Duodenal mucosa (tissue), 2 donors: ENCODE measurements around the gene CCDC188.

Experiments used
- H3K27ac ChIP-seq: one replicate; pipeline ENCODE4 v1.7.0; 2013; ENCODE audit warnings: low read depth, low read length
- H3K27me3 ChIP-seq, 2 donors: one replicate each; pipeline ENCODE4 v1.7.0; 2013; ENCODE audit warnings: low read length in 2 of 2, control low read depth in 1 of 2; ENCODE audit not compliant: insufficient read depth in 2 of 2, control insufficient read depth in 1 of 2
- H3K36me3 ChIP-seq, 2 donors: one replicate each; pipeline ENCODE4 v1.7.0; 2013; ENCODE audit warnings: low read length in 2 of 2, control low read depth in 1 of 2; ENCODE audit not compliant: insufficient read depth in 2 of 2, control insufficient read depth in 1 of 2
- H3K4me1 ChIP-seq, 2 donors: one replicate each; pipeline ENCODE4 v1.7.0; 2013; ENCODE audit warnings: low read length in 2 of 2, control low read depth in 1 of 2; ENCODE audit not compliant: insufficient read depth in 2 of 2, control insufficient read depth in 1 of 2
- H3K4me3 ChIP-seq, 2 donors: one replicate each; pipeline ENCODE4 v1.7.0; 2013; ENCODE audit warnings: low read length in 2 of 2, low read depth in 1 of 2
- H3K9ac ChIP-seq, 2 donors: one replicate each; pipeline ENCODE4 v1.7.0; 2013; ENCODE audit warnings: low read length in 2 of 2, low read depth in 1 of 2
- H3K9me3 ChIP-seq, 2 donors: one replicate each; pipeline ENCODE4 v1.7.0; 2013; ENCODE audit warnings: low read length in 2 of 2, control low read depth in 1 of 2; ENCODE audit not compliant: control insufficient read depth in 1 of 2

CCDC188 gene

DNA sequence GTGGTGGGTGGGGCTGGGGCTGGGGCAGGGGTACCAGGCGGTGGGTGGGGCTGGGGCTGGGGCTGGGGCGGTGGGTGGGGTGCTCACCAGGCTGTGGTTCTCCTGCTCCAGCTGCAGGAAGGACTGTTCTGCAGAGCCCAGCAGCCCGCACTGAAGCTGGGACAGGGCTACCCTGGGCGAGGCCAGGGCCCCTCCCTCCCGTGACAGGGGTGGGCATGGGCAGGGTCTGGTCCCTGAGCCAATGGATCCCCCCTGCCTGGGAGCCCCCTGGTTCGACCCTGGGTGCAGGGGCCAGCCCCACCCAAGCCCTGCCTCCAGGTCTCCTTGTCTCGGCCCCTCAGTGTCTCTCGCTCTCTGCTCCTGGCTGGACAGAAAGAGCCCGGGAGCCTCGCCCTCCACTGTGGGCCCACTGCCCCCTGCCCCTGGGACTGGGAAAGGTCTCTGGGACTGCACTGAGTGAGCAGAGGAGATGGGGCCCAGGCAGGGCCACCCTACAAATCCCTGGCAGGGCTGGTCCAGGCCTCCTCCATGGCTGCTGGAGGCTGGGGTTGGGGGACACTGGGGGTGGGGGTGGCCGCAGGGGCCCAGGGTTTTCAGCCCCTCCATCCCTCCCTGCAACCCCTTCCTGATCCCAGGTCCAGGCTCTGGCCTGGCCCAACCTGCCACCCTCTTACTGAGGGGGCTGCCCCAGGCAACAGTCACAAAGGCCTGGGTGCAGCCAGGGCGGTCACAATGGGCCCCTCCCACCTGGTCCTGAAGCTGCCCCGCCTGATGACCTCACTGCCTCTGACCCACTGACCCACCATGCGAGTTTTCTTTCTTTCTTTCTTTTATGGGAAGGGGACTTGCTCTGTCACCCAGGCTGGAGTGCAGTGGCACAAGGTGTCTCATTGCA lies at the start of gene CCDC188:
CCDC188 (minus strand) TSS at position 675 of the 895 bp plus-strand sequence; CDS start at position 606, 69 bp downstream.
- H3K27ac ChIP-seq: no peak within 1 kb of the TSS
- H3K36me3 ChIP-seq: no peaks in the 10 kb centered on the region
- H3K4me3 ChIP-seq: no peak within 1 kb of the TSS
- no peaks in the 10 kb centered on the region for H3K9me3 ChIP-seq
- no peak within 1 kb of the TSS for H3K9ac ChIP-seq
- no peaks in the 10 kb centered on the region for H3K27me3 ChIP-seq
- H3K4me1 ChIP-seq: peaks cover 0 to 3% of the 10 kb centered on the region in 2 donors

DNA sequence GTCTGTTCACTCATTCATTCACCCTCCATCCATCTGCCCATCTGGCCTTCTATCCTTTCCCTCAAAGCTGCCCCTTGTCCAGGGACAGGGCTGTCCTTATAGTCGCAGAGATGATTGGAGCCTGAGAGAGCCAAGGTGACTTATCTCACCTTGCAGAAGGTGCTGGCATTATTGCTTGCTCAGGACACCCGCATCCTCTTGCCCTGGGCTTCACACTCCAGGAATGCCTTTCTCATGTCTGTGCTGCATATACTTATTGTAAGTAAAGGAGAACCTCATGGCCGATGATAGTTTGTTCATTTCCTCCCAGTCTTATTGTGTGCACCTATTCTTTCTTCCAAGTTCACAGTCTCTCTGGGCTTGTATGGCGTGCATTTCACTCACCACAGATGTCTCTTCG lies 49.1 kb upstream of the CCDC188 start:
- H3K36me3 ChIP-seq: no peaks in the 10 kb centered on the region
- H3K4me1 ChIP-seq: peaks cover 38 to 42% of the 10 kb centered on the region in 2 donors
- no peaks in the 10 kb centered on the region for H3K27me3 ChIP-seq
- no peak overlapping the region for H3K27ac ChIP-seq
- no peak overlapping the region for H3K4me3 ChIP-seq
- H3K9ac ChIP-seq: no peak overlapping the region
- no peaks in the 10 kb centered on the region for H3K9me3 ChIP-seq

DNA sequence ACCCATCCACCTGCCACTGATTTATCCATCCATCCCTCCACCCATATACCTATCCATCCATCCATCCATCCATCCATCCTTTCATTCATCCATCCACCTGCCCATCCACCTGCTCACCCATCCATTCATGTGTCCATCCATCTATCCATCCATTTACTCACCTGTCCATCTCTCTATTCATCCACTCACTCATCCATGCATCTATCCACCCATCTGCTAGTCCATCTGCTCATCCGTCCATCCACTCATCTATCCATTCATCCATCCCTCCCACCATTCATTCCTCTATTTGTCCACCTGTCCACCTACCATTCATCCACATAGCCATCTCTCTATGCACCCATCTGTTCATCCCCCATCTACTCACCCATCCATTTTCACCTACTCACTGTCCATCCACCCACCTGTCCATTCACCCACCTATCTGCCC lies 48.6 kb upstream of the CCDC188 start:
- Histone ChIP-seq H3K9ac (no peak overlapping the region), H3K4me1 (peaks cover 33 to 37% of the 10 kb centered on the region in 2 donors), H3K36me3 (no peaks in the 10 kb centered on the region), H3K27ac (no peak overlapping the region), H3K4me3 (no peak overlapping the region), H3K27me3 (no peaks in the 10 kb centered on the region), H3K9me3 (no peaks in the 10 kb centered on the region)

DNA sequence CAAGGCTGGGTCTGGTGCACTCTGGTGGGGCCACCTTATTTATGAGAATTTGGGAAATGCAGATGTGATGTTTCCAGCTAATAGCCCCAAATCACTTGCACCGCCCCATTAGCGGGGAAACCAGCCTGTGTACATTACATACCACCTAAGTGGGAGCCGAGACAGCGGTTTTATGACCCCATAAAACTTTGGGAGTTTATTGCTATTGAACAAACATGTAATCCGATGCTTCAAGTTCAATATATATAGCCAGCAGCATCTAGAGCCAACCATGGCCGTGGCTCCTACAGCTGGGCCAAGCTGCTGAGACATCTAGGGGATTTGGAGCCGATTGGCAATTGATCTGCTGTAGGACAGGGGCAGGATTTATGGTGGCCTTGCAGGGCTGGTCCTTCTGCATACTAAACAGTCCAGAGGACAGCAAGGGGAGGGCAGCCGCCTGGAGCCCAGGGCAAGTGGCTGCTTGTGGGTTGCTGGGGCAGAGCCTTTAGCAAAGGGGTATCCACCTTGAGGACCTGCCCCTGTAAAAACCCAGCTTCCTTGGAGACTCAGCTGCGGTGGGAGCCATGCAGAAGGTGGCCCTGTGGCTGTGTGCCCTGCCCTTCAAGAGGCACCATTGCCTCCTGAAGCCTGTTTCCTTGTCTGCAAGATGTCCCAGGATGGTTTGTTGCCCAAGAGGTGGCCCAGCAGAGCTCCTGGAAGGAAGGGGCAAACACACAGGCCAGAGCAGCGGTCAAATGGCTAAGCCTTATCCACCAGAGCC lies 47.9 kb upstream of the CCDC188 start:
- Histone ChIP-seq H3K36me3 (no peaks in the 10 kb centered on the region), H3K27ac (no peak overlapping the region), H3K4me1 (peaks cover 26 to 30% of the 10 kb centered on the region in 2 donors), H3K9ac (no peak overlapping the region), H3K9me3 (no peaks in the 10 kb centered on the region), H3K4me3 (no peak overlapping the region), H3K27me3 (no peaks in the 10 kb centered on the region)

DNA sequence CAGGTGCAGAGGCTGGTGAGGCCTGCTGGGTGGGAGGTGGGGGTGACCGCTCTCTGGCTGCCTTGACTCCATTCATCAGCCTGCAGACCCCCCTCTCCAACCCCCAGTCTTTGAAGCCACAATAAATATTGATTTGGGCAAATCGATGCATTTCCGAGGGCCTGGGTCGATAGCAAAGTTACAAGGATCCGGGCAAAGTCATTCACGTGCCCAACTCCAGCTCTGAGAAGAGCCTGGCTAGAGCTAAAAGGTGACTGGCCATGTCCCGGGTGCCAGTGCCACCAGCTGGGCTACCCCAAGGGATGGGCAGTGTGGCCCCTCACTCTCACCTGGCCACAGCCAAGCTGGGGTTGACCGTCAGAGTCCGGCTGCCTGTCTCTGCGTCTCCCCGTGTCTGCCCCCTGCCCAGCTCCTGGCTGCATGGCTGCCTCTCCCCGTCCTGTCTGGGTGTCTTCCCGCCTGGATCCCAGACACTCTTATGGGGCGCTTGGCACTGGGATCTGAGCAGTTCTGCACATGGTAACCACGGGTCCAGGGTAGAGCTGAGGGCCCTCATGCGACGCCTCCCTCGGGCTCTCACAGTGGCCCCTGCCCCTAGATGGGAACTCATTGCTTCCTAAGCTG lies 46.7 kb upstream of the CCDC188 start:
- Histone ChIP-seq H3K27ac (no peak overlapping the region), H3K9ac (no peak overlapping the region), H3K36me3 (no peaks in the 10 kb centered on the region), H3K4me3 (no peak overlapping the region), H3K4me1 (peaks cover 14 to 20% of the 10 kb centered on the region in 2 donors), H3K9me3 (no peaks in the 10 kb centered on the region), H3K27me3 (no peaks in the 10 kb centered on the region)

DNA sequence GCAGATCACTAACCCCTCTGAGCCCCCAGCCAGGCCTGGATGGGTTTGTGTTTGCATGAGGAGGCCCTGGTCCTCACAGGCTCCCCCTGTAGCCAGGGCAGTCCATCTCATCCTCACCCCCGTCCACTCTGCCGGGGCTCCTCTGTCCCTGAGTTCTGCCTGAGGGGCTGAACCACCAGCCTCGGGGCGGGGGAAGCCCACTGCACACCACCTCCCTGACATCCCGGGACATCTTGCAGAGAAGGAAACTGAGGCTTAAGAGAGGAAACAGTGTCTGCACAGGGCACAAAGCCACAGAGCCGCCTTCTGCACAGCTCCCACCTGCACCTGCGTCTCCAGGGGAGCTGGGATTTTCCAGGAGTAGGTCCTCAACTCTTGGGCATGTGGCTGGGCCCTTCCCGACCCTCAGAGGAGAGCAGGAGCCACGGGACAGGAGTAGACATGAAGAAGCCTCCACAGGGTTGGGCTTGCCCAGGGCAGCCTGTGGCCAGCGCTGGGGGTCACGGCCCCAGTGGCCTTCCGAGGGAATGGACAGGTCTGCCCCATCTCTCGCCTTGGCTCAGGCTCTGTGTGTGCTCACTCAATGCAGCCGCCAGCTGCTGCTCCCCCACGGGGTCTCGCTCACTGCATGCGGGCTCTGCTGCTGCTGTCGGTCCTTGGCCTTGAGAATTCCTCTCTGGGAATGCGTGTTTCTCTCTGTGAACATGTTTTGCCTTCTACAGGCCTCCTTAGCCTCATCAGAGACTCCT lies 45.4 kb upstream of the CCDC188 start:
- H3K9me3 ChIP-seq: no peaks in the 10 kb centered on the region
- H3K27me3 ChIP-seq: no peaks in the 10 kb centered on the region
- no peak overlapping the region for H3K27ac ChIP-seq
- no peak overlapping the region for H3K9ac ChIP-seq
- H3K4me3 ChIP-seq: no peak overlapping the region
- no peaks in the 10 kb centered on the region for H3K36me3 ChIP-seq
- H3K4me1 ChIP-seq: peaks cover 7 to 12% of the 10 kb centered on the region in 2 donors

DNA sequence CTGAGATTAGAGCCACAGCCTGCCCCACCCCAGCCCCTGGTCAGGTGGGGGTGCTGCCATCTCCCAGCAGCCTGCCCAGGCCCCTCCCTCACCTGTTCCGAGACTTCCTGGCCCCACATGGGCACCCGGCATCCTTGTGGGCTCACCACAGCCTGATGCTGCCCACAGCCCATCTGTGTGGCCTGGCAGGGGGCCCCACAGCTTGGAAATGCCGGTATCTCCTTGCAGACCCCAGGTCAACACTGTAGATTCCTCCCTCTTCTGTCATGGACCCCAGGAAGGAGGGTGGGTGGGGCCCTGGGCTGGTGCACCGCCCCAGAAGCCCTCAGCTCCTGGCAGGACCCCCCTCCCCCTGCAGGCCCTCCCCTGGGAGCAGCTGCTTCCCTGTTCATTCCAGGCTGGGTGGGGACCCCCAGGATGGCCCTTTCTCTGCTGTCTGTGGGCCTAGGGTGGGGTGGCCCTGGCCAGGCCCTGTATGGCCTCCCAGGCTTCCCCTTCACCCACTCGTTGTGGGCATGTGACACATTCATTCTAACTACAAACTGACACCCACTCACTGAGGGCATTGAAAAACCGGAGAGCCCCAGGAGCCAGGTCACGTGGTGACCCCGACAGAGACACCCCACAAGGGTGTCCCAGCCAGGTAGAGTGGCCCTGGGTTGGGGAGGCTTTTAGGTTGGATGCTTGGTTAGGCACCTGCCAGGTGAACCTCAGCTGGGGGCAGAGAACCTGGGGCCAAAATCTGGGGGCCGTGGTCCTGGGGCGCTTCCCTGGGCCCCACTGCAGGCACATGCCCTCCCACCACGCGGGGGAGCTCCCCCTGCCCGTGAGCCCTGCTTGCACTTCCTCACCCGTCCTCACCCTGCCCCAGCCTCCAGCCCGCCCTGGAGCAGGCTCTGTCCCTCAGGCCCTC lies 44.1 kb upstream of the CCDC188 start:
- no peaks in the 10 kb centered on the region for H3K27me3 ChIP-seq
- H3K4me1 ChIP-seq: peaks cover 0 to 2% of the 10 kb centered on the region in 2 donors
- H3K27ac ChIP-seq: no peak overlapping the region
- no peaks in the 10 kb centered on the region for H3K9me3 ChIP-seq
- H3K4me3 ChIP-seq: no peak overlapping the region
- no peaks in the 10 kb centered on the region for H3K36me3 ChIP-seq
- H3K9ac ChIP-seq: no peak overlapping the region

DNA sequence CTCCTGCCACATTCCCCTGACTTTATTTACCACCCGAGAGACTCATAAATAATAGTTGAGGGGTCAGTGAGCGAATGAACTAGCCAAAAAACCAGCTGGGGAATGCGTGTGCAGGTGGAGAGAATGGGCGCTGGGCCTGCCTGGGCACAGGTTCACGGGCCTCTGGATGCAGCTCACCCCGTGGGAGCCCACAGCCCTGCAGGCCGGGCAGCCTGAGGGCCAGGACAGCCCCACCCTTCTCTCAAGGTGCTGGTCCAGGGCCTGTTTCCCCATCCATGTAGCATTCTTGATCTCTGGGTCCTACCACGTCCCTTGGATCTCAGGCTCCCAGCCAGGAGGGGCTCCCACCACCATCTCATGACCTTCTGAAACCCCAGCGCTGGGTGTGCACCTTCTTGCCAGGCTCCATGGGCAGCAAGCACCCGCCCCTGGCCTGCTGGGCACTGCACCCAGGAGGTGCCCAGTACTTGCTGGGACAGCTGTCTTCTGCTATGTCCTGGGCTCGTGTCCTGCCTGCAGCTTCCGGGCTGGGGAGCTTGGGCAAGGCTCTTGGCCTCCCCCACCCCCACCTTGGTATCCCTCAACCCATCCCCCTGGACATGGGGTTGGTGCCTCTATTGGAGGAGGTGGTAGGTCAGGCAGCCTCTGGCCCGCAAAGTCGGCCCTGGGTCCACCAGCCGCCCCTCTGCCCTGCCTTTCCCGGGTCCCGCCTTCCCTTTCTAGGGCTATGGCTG lies 43.1 kb upstream of the CCDC188 start:
- H3K4me3 ChIP-seq: no peak overlapping the region
- H3K9me3 ChIP-seq: no peaks in the 10 kb centered on the region
- no peaks in the 10 kb centered on the region for H3K4me1 ChIP-seq
- no peak overlapping the region for H3K27ac ChIP-seq
- H3K9ac ChIP-seq: no peak overlapping the region
- H3K27me3 ChIP-seq: no peaks in the 10 kb centered on the region
- no peaks in the 10 kb centered on the region for H3K36me3 ChIP-seq
